BLaER1 treated with 17β-estradiol and CSF1 and Interleukin-3, amounts not matched to agents 10 nM and 100 nM (cell line): ENCODE data around the gene MED12.
A peak's percentile ranks its signal among the peaks of the same experiment; 100 is the strongest.

Source experiments
- H3K27ac ChIP-seq, 11 experiments: shearing (Covaris generic); formaldehyde crosslinking; 2 replicates each; pipeline ENCODE4 v1.8.1; 2022
- H3K27me3 ChIP-seq, 11 experiments: shearing (Covaris generic); formaldehyde crosslinking; 2 replicates each; pipeline ENCODE4 v1.8.1; 2022
- H3K36me3 ChIP-seq, 11 experiments: shearing (Covaris generic); formaldehyde crosslinking; 2 replicates each; pipeline ENCODE4 v1.8.1; 2022
- H3K4me1 ChIP-seq, 10 experiments: shearing (Covaris generic); formaldehyde crosslinking; 2 replicates each; pipeline ENCODE4 v1.8.1; 2022
- H3K4me2 ChIP-seq, 11 experiments: shearing (Covaris generic); formaldehyde crosslinking; 2 replicates each; pipeline ENCODE4 v1.8.1; 2022
- H3K4me3 ChIP-seq, 10 experiments: shearing (Covaris generic); formaldehyde crosslinking; 2 replicates each; pipeline ENCODE4 v1.8.1; 2022
- H3K9ac ChIP-seq, 11 experiments: shearing (Covaris generic); formaldehyde crosslinking; 2 replicates each; pipeline ENCODE4 v1.8.1; 2022
- H3K9me3 ChIP-seq, 11 experiments: shearing (Covaris generic); formaldehyde crosslinking; replicated peaks in 1 of 11; 2 replicates each; pipeline ENCODE4 v1.8.1; 2022
- H4K20me1 ChIP-seq, 11 experiments: shearing (Covaris generic); formaldehyde crosslinking; 2 replicates each; pipeline ENCODE4 v1.8.1; 2022
- Cebpa-rat ChIP-seq, 11 experiments: shearing (Covaris generic); IDR thresholded peaks; 2 replicates each; pipeline ENCODE4 v1.8.1; 2022

Gene MED12

GRCh38 chrX:71160475-71160874 is 42.1 kb downstream of the MED12 start:
- Histone ChIP-seq H3K4me2 (no peak overlapping the region), H4K20me1 (peaks cover 0 to 5% (median 0%) of the 10 kb centered on the region in 11 experiments; a peak in 4 of 22 replicates), H3K4me1 (peaks cover 11 to 32% (median 17%) of the 10 kb centered on the region in 10 experiments; a peak in 18 of 20 replicates), H3K9ac (no peak overlapping the region), H3K4me3 (no peak overlapping the region), H3K36me3 (peaks cover 0 to 9% (median 0%) of the 10 kb centered on the region in 11 experiments; a peak in 1 of 22 replicates), H3K27ac (no peak overlapping the region), H3K9me3 (no peaks in the 10 kb centered on the region), H3K27me3 (peaks cover 30 to 77% (median 47%) of the 10 kb centered on the region in 11 experiments; a peak in 21 of 22 replicates)
- TF ChIP-seq Cebpa-rat (IDR thresholded peaks at IDR 0.05): no peak

GRCh38 chrX:71162981-71163380 is 44.6 kb downstream of the MED12 start:
- peaks cover 0 to 12% (median 0%) of the 10 kb centered on the region in 11 experiments; a peak in 5 of 22 replicates for H3K9me3 ChIP-seq
- peak overlapping the region in 9 of 11 experiments; percentile 2 to 56 (median 46); a peak in 12 of 22 replicates for H3K4me2 ChIP-seq
- peaks cover 11 to 42% (median 28%) of the 10 kb centered on the region in 10 experiments; a peak in 18 of 20 replicates for H3K4me1 ChIP-seq
- H4K20me1 ChIP-seq: peaks cover 0 to 8% (median 0%) of the 10 kb centered on the region in 11 experiments; a peak in 5 of 22 replicates
- H3K9ac ChIP-seq: no peak overlapping the region
- H3K36me3 ChIP-seq: peaks cover 0 to 22% (median 5%) of the 10 kb centered on the region in 11 experiments; a peak in 8 of 22 replicates
- no peak overlapping the region for H3K27ac ChIP-seq
- H3K27me3 ChIP-seq: peaks cover 45 to 92% (median 67%) of the 10 kb centered on the region in 11 experiments; a peak in 21 of 22 replicates
- H3K4me3 ChIP-seq: no peak overlapping the region
- no peak for TF ChIP-seq Cebpa-rat (IDR thresholded peaks at IDR 0.05)

- Histone ChIP-seq H3K9me3 (peaks cover 0 to 12% (median 0%) of the 10 kb centered on the region in 11 experiments; a peak in 5 of 22 replicates), H3K9ac (no peak overlapping the region), H3K4me1 (peaks cover 11 to 39% (median 28%) of the 10 kb centered on the region in 10 experiments; a peak in 18 of 20 replicates), H3K4me2 (peak overlapping the region in 5 of 11 experiments; percentile 32 to 50 (median 47); a peak in 6 of 22 replicates), H3K27ac (no peak overlapping the region), H3K27me3 (peaks cover 45 to 82% (median 69%) of the 10 kb centered on the region in 11 experiments; a peak in 21 of 22 replicates), H3K36me3 (peaks cover 0 to 20% (median 5%) of the 10 kb centered on the region in 11 experiments; a peak in 8 of 22 replicates), H3K4me3 (no peak overlapping the region), H4K20me1 (peaks cover 0 to 8% (median 0%) of the 10 kb centered on the region in 11 experiments; a peak in 5 of 22 replicates)
- no peak for TF ChIP-seq Cebpa-rat (IDR thresholded peaks at IDR 0.05)
These were observed 45.7 kb downstream of the MED12 start for GRCh38 chrX:71164071-71164470.

- H3K9ac ChIP-seq: no peak overlapping the region
- H3K4me2 ChIP-seq: peak overlapping the region in 8 of 11 experiments; percentile 12 to 46 (median 36); a peak in 7 of 22 replicates
- H3K4me1 ChIP-seq: peaks cover 21 to 47% (median 36%) of the 10 kb centered on the region in 10 experiments
- H3K36me3 ChIP-seq: peaks cover 0 to 20% (median 5%) of the 10 kb centered on the region in 11 experiments; a peak in 9 of 22 replicates
- H3K9me3 ChIP-seq: peaks cover 0 to 12% (median 0%) of the 10 kb centered on the region in 11 experiments; a peak in 5 of 22 replicates
- H3K4me3 ChIP-seq: no peak overlapping the region
- peaks cover 0 to 8% (median 0%) of the 10 kb centered on the region in 11 experiments; a peak in 5 of 22 replicates for H4K20me1 ChIP-seq
- H3K27me3 ChIP-seq: peaks cover 44 to 78% (median 68%) of the 10 kb centered on the region in 11 experiments; a peak in 21 of 22 replicates
- no peak for TF ChIP-seq Cebpa-rat (IDR thresholded peaks at IDR 0.05)
- H3K27ac ChIP-seq: no peak overlapping the region
These were observed 48.1 kb downstream of the MED12 start for GRCh38 chrX:71166461-71166860.

GRCh38 chrX:71167031-71167781 is 48.8 kb downstream of the MED12 start:
- Histone ChIP-seq H4K20me1 (peaks cover 0 to 8% (median 0%) of the 10 kb centered on the region in 11 experiments; a peak in 5 of 22 replicates), H3K27me3 (peaks cover 50 to 78% (median 73%) of the 10 kb centered on the region in 11 experiments; a peak in 21 of 22 replicates), H3K4me1 (peaks cover 25 to 52% (median 38%) of the 10 kb centered on the region in 10 experiments), H3K4me3 (no peak overlapping the region), H3K9ac (no peak overlapping the region), H3K4me2 (peak overlapping the region in 1 of 11 experiments; percentile 41; a peak in 1 of 22 replicates), H3K36me3 (peaks cover 0 to 19% (median 5%) of the 10 kb centered on the region in 11 experiments; a peak in 9 of 22 replicates), H3K27ac (no peak overlapping the region), H3K9me3 (peaks cover 0 to 12% (median 0%) of the 10 kb centered on the region in 11 experiments; a peak in 5 of 22 replicates)
- TF ChIP-seq Cebpa-rat (IDR thresholded peaks at IDR 0.05): no peak

GRCh38 chrX:71168134-71168533 is 49.7 kb downstream of the MED12 start:
- Histone ChIP-seq H3K27ac (no peak overlapping the region), H3K4me3 (no peak overlapping the region), H3K9ac (no peak overlapping the region), H3K4me1 (peaks cover 25 to 48% (median 36%) of the 10 kb centered on the region in 10 experiments), H3K9me3 (peaks cover 0 to 12% (median 0%) of the 10 kb centered on the region in 11 experiments; a peak in 5 of 22 replicates), H3K27me3 (peaks cover 51 to 78% (median 71%) of the 10 kb centered on the region in 11 experiments; a peak in 21 of 22 replicates), H3K36me3 (peaks cover 0 to 15% (median 5%) of the 10 kb centered on the region in 11 experiments; a peak in 9 of 22 replicates), H3K4me2 (no peak overlapping the region), H4K20me1 (peaks cover 0 to 8% (median 0%) of the 10 kb centered on the region in 11 experiments; a peak in 4 of 22 replicates)
- TF ChIP-seq Cebpa-rat (IDR thresholded peaks at IDR 0.05): no peak

- Histone ChIP-seq H3K27ac (no peak overlapping the region), H3K9ac (no peak overlapping the region), H3K4me1 (peaks cover 15 to 38% (median 29%) of the 10 kb centered on the region in 10 experiments), H3K4me2 (no peak overlapping the region), H4K20me1 (peaks cover 0 to 5% (median 0%) of the 10 kb centered on the region in 11 experiments; a peak in 2 of 22 replicates), H3K27me3 (peaks cover 45 to 78% (median 71%) of the 10 kb centered on the region in 11 experiments), H3K36me3 (peaks cover 0 to 15% (median 5%) of the 10 kb centered on the region in 11 experiments; a peak in 9 of 22 replicates), H3K4me3 (no peak overlapping the region), H3K9me3 (peaks cover 0 to 12% (median 0%) of the 10 kb centered on the region in 11 experiments; a peak in 5 of 22 replicates)
- no peak for TF ChIP-seq Cebpa-rat (IDR thresholded peaks at IDR 0.05)
These were observed 51.2 kb downstream of the MED12 start for GRCh38 chrX:71169586-71169985.

- Histone ChIP-seq H3K27me3 (peaks cover 45 to 78% (median 71%) of the 10 kb centered on the region in 11 experiments), H4K20me1 (peaks cover 0 to 5% (median 0%) of the 10 kb centered on the region in 11 experiments; a peak in 1 of 22 replicates), H3K4me1 (peaks cover 15 to 30% (median 21%) of the 10 kb centered on the region in 10 experiments), H3K4me3 (no peak overlapping the region), H3K27ac (peak overlapping the region in 3 of 11 experiments; percentile 8 to 37 (median 9); a peak in 3 of 22 replicates), H3K36me3 (peaks cover 0 to 15% (median 5%) of the 10 kb centered on the region in 11 experiments; a peak in 9 of 22 replicates), H3K9ac (no peak overlapping the region), H3K9me3 (peaks cover 0 to 12% (median 0%) of the 10 kb centered on the region in 11 experiments; a peak in 5 of 22 replicates), H3K4me2 (peak overlapping the region in 9 of 11 experiments; percentile 7 to 57 (median 31); a peak in 11 of 22 replicates)
- TF ChIP-seq Cebpa-rat (IDR thresholded peaks at IDR 0.05): no peak
These were observed 52.3 kb downstream of the MED12 start for GRCh38 chrX:71170660-71171059.
